ENCODE data around the gene EEF1AKMT4. TPM values are rescaled to one million over a fixed set of nuclear protein-coding genes. Genes with fewer than 3 reads are reported as not detected.

The EEF1AKMT4 gene
- polyA plus RNA-seq (ENCODE audit: insufficient read length in 3 of 3): 1 to 10 TPM; 2.0 to 3.0 (median 2.7) TPM

- peak; percentile 77 to 88 (median 84) for DNase-seq (ENCODE audit: low read depth in 3 of 3, low spot score in 2 of 3)
These were observed at the start of gene EEF1AKMT4 for GRCh38 chr3:184249412-184250166. TSS of gene EEF1AKMT4 (plus strand) at chr3:184249672. CDS start at chr3:184249695, 23 bp downstream.

- no peak for DNase-seq (ENCODE audit: low read depth in 3 of 3, low spot score in 2 of 3)
These were observed 48.6 kb upstream of the EEF1AKMT4 start for GRCh38 chr3:184200825-184201224.

- DNase-seq (ENCODE audit: low read depth in 3 of 3, low spot score in 2 of 3): no peak
These were observed 45.9 kb upstream of the EEF1AKMT4 start for GRCh38 chr3:184203526-184203925.

GRCh38 chr3:184209146-184209923 lies 40.1 kb upstream of the EEF1AKMT4 start:
- no peak for DNase-seq (ENCODE audit: low read depth in 3 of 3, low spot score in 2 of 3)

GRCh38 chr3:184211297-184211696 lies 38.2 kb upstream of the EEF1AKMT4 start:
- no peak for DNase-seq (ENCODE audit: low read depth in 3 of 3, low spot score in 2 of 3)

- DNase-seq (ENCODE audit: low read depth in 3 of 3, low spot score in 2 of 3): no peak
These were observed 37.8 kb upstream of the EEF1AKMT4 start for GRCh38 chr3:184211718-184212117.

- DNase-seq (ENCODE audit: low read depth in 3 of 3, low spot score in 2 of 3): no peak
These were observed 30.7 kb upstream of the EEF1AKMT4 start for GRCh38 chr3:184218814-184219213.

GRCh38 chr3:184222521-184222920 lies 27.0 kb upstream of the EEF1AKMT4 start:
- DNase-seq (ENCODE audit: low read depth in 3 of 3, low spot score in 2 of 3): no peak

- no peak for DNase-seq (ENCODE audit: low read depth in 3 of 3, low spot score in 2 of 3)
These were observed 25.5 kb upstream of the EEF1AKMT4 start for GRCh38 chr3:184223946-184224345.

- no peak for DNase-seq (ENCODE audit: low read depth in 3 of 3, low spot score in 2 of 3)
These were observed 22.0 kb upstream of the EEF1AKMT4 start for GRCh38 chr3:184227481-184227935.

- no peak for DNase-seq (ENCODE audit: low read depth in 3 of 3, low spot score in 2 of 3)
These were observed 20.9 kb upstream of the EEF1AKMT4 start for GRCh38 chr3:184228376-184229137.

- peak in 1 of 3 donors; percentile 30 for DNase-seq (ENCODE audit: low read depth in 3 of 3, low spot score in 2 of 3)
These were observed 19.9 kb upstream of the EEF1AKMT4 start, which contains the start of gene VWA5B2 for GRCh38 chr3:184229394-184230080. TSS of gene VWA5B2 (plus strand) at chr3:184229585. CDS start at chr3:184230529, 944 bp downstream.

- DNase-seq (ENCODE audit: low read depth in 3 of 3, low spot score in 2 of 3): no peak
These were observed 19.3 kb upstream of the EEF1AKMT4 start for GRCh38 chr3:184230081-184230602.

GRCh38 chr3:184230603-184231528 lies 18.6 kb upstream of the EEF1AKMT4 start:
- no peak for DNase-seq (ENCODE audit: low read depth in 3 of 3, low spot score in 2 of 3)

GRCh38 chr3:184231671-184232070 lies 17.8 kb upstream of the EEF1AKMT4 start:
- DNase-seq (ENCODE audit: low read depth in 3 of 3, low spot score in 2 of 3): no peak

- no peak for DNase-seq (ENCODE audit: low read depth in 3 of 3, low spot score in 2 of 3)
These were observed 16.2 kb upstream of the EEF1AKMT4 start for GRCh38 chr3:184233127-184233843.

- no peak for DNase-seq (ENCODE audit: low read depth in 3 of 3, low spot score in 2 of 3)
These were observed 15.2 kb upstream of the EEF1AKMT4 start for GRCh38 chr3:184234224-184234623.

GRCh38 chr3:184234671-184235380 lies 14.6 kb upstream of the EEF1AKMT4 start:
- no peak for DNase-seq (ENCODE audit: low read depth in 3 of 3, low spot score in 2 of 3)
